ENCODE results near the gene RFT1. TPM values are rescaled to one million over a fixed set of nuclear protein-coding genes. Genes with fewer than 3 reads are reported as not detected.

The RFT1 gene
- polyA plus RNA-seq, 1 donor (not counting 4 experiments of a cell fraction or from before 2014, with no cell fraction given) = 34.4 TPM

DNA sequence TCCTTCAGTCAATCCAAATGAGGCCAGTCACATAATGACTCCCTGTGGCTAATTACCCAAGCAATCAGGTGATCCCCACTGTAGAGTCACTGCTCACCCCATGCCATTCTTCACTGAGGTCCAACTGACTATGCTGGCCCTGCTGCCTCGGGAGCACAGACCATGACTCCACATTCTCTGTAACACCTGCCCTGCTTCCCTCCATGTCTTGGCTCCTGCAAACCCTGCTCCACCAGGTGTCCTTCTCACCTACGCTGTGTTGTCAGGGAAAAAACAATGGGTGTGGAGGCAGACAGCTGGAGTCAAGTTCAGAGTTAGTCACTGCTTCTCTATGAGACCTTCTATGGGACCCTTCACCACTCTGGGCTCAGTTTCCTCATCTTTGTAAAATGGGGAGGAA, 78.3 kb downstream of the RFT1 start:
- TF ChIP-seq EZH2 (IDR thresholded peaks at IDR 0.05; ENCODE audit: low read length) = no peak
- TF ChIP-seq, protein P1, sequence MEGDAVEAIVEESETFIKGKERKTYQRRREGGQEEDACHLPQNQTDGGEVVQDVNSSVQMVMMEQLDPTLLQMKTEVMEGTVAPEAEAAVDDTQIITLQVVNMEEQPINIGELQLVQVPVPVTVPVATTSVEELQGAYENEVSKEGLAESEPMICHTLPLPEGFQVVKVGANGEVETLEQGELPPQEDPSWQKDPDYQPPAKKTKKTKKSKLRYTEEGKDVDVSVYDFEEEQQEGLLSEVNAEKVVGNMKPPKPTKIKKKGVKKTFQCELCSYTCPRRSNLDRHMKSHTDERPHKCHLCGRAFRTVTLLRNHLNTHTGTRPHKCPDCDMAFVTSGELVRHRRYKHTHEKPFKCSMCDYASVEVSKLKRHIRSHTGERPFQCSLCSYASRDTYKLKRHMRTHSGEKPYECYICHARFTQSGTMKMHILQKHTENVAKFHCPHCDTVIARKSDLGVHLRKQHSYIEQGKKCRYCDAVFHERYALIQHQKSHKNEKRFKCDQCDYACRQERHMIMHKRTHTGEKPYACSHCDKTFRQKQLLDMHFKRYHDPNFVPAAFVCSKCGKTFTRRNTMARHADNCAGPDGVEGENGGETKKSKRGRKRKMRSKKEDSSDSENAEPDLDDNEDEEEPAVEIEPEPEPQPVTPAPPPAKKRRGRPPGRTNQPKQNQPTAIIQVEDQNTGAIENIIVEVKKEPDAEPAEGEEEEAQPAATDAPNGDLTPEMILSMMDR (optimal IDR thresholded peaks at IDR 0.05 in 1 of 3, IDR thresholded peaks at IDR 0.05 in 1 of 3, conservative IDR thresholded peaks at IDR 0.05 in 1 of 3; ENCODE audit: extremely low read depth in 1 of 3, insufficient read depth in 2 of 3, low read length in 3 of 3) = no peak
- Histone ChIP-seq H3K4me2 (ENCODE audit: control insufficient read depth, extremely low read depth, insufficient read depth, low read depth, low read length) (no peak overlapping the region), H3K27me3 (ENCODE audit: control insufficient read depth, extremely low read depth, insufficient read depth, low read length) (peaks cover under 1% of the 10 kb centered on the region), H3K27ac (ENCODE audit: control insufficient read depth, insufficient read depth, low read length) (no peak overlapping the region), H3K9ac (ENCODE audit: control insufficient read depth, extremely low read depth, insufficient read depth, low read length) (no peak overlapping the region), H3K79me2 (ENCODE audit: control insufficient read depth, insufficient read depth, low read length) (no peaks in the 10 kb centered on the region), H3K36me3 (ENCODE audit: control insufficient read depth in 2 of 2, extremely low read depth in 1 of 2, insufficient read depth in 2 of 2, low read length in 2 of 2) (no peaks in the 10 kb centered on the region), H3K9me3 (ENCODE audit: control insufficient read depth, low read depth, low read length) (no peaks in the 10 kb centered on the region), H3K4me3 (ENCODE audit: control insufficient read depth in 2 of 3, extremely low read depth in 1 of 3, insufficient read depth in 2 of 3, low read depth in 1 of 3, low read length in 3 of 3) (no peak overlapping the region), H2AFZ (ENCODE audit: control insufficient read depth, low read length) (no peak overlapping the region), H4K20me1 (ENCODE audit: control insufficient read depth, extremely low read depth, insufficient read depth, low read length) (no peaks in the 10 kb centered on the region), H3K4me1 (ENCODE audit: control insufficient read depth, extremely low read depth, insufficient read depth, low read length) (no peaks in the 10 kb centered on the region), H3K9me1 (ENCODE audit: control insufficient read depth, extremely low read depth, insufficient read depth, low read length) (no peaks in the 10 kb centered on the region)
- dilution Hi-C loops (cut with MboI; ENCODE audit: extremely low pct_ligation_motif_present, low sequenced_read_pairs) = no loop called here
- FAIRE-seq = no peak
- no peak for DNase-seq (ENCODE audit: low read depth, low spot score)

- H3K9ac ChIP-seq (ENCODE audit: control insufficient read depth, extremely low read depth, insufficient read depth, low read length) = no peak overlapping the region
- H3K9me3 ChIP-seq (ENCODE audit: control insufficient read depth, low read depth, low read length) = no peaks in the 10 kb centered on the region
- no peak for TF ChIP-seq EZH2 (IDR thresholded peaks at IDR 0.05; ENCODE audit: low read length)
- TF ChIP-seq, protein P1 (optimal IDR thresholded peaks at IDR 0.05 in 1 of 3, IDR thresholded peaks at IDR 0.05 in 1 of 3, conservative IDR thresholded peaks at IDR 0.05 in 1 of 3; ENCODE audit: extremely low read depth in 1 of 3, insufficient read depth in 2 of 3, low read length in 3 of 3) = no peak
- no peaks in the 10 kb centered on the region for H3K36me3 ChIP-seq (ENCODE audit: control insufficient read depth in 2 of 2, extremely low read depth in 1 of 2, insufficient read depth in 2 of 2, low read length in 2 of 2)
- no peak overlapping the region for H2AFZ ChIP-seq (ENCODE audit: control insufficient read depth, low read length)
- no peak overlapping the region for H3K4me2 ChIP-seq (ENCODE audit: control insufficient read depth, extremely low read depth, insufficient read depth, low read depth, low read length)
- H3K27me3 ChIP-seq (ENCODE audit: control insufficient read depth, extremely low read depth, insufficient read depth, low read length) = peaks cover 8% of the 10 kb centered on the region
- DNase-seq (ENCODE audit: low read depth, low spot score) (no peak), FAIRE-seq (no peak)
- no peaks in the 10 kb centered on the region for H3K4me1 ChIP-seq (ENCODE audit: control insufficient read depth, extremely low read depth, insufficient read depth, low read length)
- no peak overlapping the region for H3K4me3 ChIP-seq (ENCODE audit: control insufficient read depth in 2 of 3, extremely low read depth in 1 of 3, insufficient read depth in 2 of 3, low read depth in 1 of 3, low read length in 3 of 3)
- H4K20me1 ChIP-seq (ENCODE audit: control insufficient read depth, extremely low read depth, insufficient read depth, low read length) = peaks cover 2% of the 10 kb centered on the region
- no peaks in the 10 kb centered on the region for H3K9me1 ChIP-seq (ENCODE audit: control insufficient read depth, extremely low read depth, insufficient read depth, low read length)
- H3K27ac ChIP-seq (ENCODE audit: control insufficient read depth, insufficient read depth, low read length) = no peak overlapping the region
- dilution Hi-C loops (cut with MboI; ENCODE audit: extremely low pct_ligation_motif_present, low sequenced_read_pairs) = no loop called here
- H3K79me2 ChIP-seq (ENCODE audit: control insufficient read depth, insufficient read depth, low read length) = no peaks in the 10 kb centered on the region
Observed at GRCh38 chr3:53049987-53050386, 80.2 kb downstream of the RFT1 start.

Data from keratinocyte (primary cell).